ENCODE results near the gene KCTD19.

- TF ChIP-seq, protein P1, sequence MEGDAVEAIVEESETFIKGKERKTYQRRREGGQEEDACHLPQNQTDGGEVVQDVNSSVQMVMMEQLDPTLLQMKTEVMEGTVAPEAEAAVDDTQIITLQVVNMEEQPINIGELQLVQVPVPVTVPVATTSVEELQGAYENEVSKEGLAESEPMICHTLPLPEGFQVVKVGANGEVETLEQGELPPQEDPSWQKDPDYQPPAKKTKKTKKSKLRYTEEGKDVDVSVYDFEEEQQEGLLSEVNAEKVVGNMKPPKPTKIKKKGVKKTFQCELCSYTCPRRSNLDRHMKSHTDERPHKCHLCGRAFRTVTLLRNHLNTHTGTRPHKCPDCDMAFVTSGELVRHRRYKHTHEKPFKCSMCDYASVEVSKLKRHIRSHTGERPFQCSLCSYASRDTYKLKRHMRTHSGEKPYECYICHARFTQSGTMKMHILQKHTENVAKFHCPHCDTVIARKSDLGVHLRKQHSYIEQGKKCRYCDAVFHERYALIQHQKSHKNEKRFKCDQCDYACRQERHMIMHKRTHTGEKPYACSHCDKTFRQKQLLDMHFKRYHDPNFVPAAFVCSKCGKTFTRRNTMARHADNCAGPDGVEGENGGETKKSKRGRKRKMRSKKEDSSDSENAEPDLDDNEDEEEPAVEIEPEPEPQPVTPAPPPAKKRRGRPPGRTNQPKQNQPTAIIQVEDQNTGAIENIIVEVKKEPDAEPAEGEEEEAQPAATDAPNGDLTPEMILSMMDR (IDR thresholded peaks at IDR 0.05) = no peak
- TF ChIP-seq EP300 (IDR thresholded peaks at IDR 0.05) (no peak), POLR2A (IDR thresholded peaks at IDR 0.05) (no peak)
These were observed 44.1 kb downstream of the KCTD19 start for GRCh38 chr16:67282447-67282805.

Data from stomach (tissue), 4 donors.